Sciatic nerve (tissue), 2 donors: Measurements from ENCODE around the gene CREBL2. TPM values are rescaled to one million over a fixed set of nuclear protein-coding genes. Genes with fewer than 3 reads are reported as not detected.
A peak's percentile ranks its signal among the peaks of the same experiment; 100 is the strongest.

Experiments
- ATAC-seq: fragments of 200-7000 bp; cut with Tn5 transposase; one replicate; pipeline ENCODE4 v1.9.1; 2020; ENCODE audit warnings: mild to moderate bottlenecking, moderate library complexity
- DNase-seq: peaks from one replicate; pipeline ENCODE4 v3.0.0-alpha.2; 2020; ENCODE audit warnings: low spot score
- intact Hi-C: fragments of 100-400 bp; cut with DNase I; formaldehyde crosslinking; loops from one replicate; pipeline ENCODE4 v1.14.2; 2022
- total RNA-seq: library from RNA; stranded (reverse); fragmentation: NEBNext Ultra II Directional; extraction: Animal tissue kit (Norgen Biotek cat#: 25700); gene quantifications from one replicate; pipeline ENCODE4 v1.2.1, GENCODE V29; 2021
- donor health status: DM: no; HTN: no; CAD: no.
- donor health status: DM: no; HTN: no; CAD: no.

The CREBL2 gene
- total RNA-seq, 1 donor from 2014 or later, result 67.9 TPM

DNA sequence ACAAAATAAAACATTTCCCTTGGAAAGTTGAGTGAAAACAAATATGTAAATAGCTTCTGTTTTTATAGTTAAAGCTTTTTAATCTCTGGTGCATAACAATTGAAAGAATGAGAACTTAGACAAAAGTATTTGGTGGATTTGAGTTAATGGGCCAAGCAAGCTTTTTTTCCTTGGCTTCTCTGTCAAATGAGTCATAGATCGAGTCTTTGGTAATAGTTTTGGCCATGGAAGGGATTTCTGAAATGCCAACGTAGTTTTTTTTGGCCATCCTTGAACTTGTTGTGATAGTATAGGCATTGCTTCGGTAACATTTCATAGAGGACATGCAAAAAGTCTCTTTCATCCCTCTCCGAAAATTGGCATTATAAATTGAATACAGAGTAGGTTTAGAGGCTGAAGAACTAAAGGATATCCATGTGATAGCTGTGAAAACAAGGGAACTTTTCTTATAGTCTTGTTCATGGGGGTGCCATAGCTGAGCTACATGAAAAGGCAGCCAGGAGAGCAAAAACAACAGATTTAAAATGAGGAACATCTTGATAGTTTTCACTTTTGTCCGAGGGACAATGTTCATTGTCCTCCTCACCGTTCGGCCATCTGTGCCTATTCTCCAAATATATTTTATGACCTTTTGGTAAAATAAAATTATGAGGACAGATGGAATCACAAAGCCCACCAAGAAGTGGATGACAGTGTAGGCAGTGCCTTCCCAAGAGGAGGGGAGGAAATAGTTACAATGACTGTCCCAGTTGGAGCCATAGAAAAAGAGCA is 49.6 kb downstream of the CREBL2 start:
- intact Hi-C loops, result no loop called here
- DNase-seq (no peak), ATAC-seq (peak; percentile 53)

DNA sequence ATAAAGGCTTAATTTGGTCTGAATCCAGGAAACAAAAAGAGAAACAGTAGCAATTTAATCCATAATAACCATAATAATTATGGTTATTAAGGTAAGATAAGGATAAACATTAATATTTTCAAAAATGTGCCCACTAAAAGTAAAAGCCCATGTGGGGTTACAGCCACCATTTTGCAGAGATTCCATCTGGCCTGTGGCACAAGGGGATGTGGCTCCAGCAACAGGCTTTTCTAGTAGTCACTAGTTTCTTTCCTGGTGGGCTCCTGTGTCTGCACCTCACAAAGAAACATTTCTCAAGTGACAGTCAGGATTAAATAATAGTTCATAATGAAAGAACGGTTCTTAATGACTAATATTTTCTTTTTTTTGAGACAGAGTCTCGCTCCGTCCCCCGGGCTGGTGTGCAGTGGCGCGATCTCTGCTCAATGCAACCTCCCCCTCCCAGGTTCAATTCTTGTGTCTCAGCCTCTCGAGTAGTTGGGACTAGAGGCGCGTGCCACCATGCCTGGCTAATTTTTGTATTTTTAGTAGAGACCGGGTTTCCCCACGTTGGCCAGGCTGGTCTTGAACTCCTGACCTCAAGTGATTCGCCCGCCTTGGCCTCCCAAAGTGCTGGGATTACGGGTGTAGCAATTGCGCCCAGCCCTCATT is 52.1 kb downstream of the CREBL2 start:
- DNase-seq, result no peak
- intact Hi-C loops, result no loop called here
- ATAC-seq, result no peak

DNA sequence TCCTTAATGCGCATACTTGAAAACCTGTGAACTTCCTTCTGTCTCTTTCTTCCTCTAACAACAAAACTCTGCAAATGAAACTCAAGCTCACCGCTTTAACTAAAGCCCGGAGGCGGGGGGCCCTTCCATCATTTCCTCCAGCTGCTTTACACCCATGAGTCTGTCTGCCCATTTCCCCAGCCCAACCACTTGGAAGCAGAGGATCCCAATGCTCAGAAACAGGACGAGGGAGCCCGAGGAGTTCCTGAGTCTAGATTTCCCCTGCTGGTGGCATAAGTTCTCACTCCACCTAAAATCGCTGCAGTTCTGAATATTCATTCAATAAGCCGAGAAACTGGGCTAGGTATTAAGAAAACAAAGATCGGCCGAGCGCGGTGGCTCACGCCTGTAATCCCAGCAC is 53.5 kb downstream of the CREBL2 start:
- no peak for ATAC-seq
- intact Hi-C loops, result no loop called here
- DNase-seq, result no peak

DNA sequence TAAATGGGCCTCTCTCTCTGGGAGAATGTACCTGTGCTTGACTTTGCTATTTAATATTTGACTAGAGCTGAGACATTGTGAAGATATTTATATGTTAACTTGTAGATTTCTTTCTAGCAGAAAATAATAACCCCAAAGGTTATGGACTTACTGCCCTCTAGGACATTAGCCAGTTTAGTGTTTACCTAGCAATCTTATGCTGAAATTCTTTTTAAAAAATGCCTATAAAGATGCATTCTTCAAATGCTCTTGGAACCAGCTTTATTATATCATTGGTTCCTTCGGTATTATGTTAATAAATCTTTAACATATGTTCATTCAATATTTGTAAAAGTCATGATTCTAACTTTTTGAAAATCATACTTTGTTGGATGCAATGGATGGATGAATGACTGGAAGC is 56.3 kb downstream of the CREBL2 start:
- no peak for DNase-seq
- intact Hi-C loops, result no loop called here
- no peak for ATAC-seq

DNA sequence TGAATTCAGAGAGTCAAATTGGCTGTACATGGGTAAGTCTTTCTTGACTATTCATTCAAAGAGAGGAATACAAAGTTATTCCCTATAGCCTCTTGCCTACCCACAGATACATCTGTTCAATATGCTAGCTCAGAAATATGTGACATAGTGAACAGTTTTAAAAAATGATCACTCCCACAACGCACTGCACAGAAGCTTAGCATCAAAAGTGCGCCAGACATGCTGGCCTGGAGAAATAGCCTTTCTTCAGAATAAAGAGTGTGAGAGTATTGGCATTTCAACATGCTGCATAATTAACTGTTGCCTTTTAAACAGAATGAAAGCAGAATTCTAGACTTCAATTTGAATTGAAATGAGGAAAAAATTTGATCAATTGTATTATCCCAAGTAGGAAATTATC is 57.3 kb downstream of the CREBL2 start:
- intact Hi-C loops, result no loop called here
- ATAC-seq (no peak), DNase-seq (no peak)

DNA sequence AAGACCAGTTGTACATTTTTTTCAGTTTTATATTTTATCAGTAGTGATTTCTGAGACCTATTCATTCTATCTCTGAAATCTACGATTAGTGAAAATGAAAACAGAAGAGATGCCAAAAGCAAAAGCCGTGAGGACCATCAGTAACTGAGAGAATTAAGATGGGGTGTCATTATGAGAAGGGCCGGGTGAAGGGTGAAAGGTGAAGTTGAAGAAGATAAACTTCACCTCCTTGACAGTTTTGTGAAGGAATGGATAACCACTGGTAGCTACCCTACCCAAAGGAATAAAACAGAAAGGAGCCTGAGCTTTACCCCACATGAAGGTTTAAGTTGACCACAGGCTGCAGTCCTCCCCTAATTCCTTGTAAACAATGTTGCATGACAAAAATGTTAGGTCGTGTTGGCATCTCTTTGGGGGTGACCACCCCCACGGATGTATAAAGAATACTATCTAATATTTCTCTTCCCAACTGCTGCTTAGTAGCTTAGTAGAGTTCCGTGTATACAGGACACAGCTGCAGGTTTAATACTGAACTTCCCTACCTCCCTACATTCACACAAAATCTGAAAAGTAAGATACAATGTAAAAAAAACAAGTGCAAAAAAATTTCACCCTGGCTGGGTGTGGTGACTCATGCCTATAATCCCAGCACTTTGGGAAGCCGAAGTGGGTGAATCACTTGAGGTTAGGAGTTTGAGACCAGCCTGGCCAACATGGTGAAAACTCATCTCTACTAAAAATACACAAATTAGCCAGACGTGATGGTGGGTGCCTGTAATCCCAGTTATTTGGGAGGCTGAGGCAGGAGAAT is 60.4 kb downstream of the CREBL2 start:
- ATAC-seq (no peak), DNase-seq (no peak)
- intact Hi-C loops, result no loop called here

DNA sequence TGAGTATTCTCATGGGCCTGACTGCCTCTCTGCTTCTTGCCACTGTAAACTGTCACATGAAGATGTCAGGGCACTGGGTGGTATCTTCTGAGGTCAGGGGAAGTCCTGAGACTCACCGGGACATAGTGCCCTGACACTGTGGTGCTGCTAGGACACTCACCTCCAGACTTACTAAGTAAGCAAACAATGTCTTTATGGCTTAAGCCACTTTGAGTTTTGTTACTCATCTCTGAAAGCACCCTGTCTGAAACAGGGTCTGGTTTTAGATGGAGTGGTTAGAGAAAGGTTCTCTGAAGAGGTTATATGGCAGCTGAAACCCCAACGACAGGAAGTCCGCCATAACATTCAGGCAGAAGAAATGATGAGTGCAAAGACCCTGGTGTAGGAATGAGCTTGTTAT is 61.6 kb downstream of the CREBL2 start:
- DNase-seq, result no peak
- no peak for ATAC-seq
- intact Hi-C loops, result no loop called here

DNA sequence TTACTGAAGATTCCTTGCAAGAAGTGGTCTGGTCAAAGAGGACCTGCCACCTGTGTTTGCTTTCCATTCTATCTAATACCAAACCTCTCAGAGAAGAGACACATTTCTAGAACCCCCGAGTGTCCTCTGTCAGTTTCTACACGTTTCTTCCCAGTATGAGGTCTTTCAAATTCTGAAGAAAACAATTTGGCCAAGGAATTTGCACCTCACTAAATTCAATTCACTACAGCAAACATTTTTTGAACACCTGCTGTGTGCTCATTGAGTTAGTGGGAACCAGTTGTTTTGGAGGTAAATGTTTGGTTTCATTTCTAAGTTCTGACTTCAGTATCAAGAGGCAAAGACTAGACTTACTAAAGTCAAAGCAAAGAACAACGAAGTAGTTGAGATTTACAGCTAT is 64.9 kb downstream of the CREBL2 start:
- intact Hi-C loops, result no loop called here
- no peak for ATAC-seq
- no peak for DNase-seq

DNA sequence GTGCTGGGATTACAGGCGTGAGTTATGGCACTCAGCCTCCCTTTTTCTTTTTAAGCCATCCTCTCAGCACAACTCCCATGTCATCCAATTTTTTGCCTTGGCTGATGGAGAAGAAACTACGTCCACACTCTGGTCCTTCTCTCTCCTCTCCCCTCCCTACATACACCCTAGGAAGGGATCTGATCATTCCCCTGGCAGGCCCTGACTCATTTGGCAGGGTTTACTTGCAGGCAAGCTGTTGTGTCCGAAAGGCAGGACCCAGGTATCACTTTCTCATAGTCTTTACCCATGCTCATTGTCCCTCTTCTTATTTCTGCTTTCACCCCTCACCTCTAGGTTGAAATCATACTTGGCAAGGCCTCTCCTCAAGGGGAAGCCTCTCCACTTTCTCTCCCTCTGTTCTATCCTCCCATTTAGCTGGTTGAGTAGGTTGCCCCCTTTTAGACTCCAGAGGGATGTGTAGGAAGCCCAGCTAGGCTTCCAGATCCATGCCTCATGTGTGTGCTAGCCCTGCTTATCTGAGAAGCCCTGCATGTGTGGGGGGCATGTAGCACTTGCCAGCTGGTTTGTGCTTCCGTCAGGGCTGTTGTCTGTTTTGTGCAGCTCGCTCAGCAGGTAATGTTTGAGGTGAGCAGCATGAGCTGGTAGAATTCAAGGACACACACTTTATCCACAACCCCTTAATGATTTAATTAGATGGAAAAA is 69.5 kb downstream of the CREBL2 start:
- intact Hi-C loops, result no loop called here
- DNase-seq, result no peak
- no peak for ATAC-seq

DNA sequence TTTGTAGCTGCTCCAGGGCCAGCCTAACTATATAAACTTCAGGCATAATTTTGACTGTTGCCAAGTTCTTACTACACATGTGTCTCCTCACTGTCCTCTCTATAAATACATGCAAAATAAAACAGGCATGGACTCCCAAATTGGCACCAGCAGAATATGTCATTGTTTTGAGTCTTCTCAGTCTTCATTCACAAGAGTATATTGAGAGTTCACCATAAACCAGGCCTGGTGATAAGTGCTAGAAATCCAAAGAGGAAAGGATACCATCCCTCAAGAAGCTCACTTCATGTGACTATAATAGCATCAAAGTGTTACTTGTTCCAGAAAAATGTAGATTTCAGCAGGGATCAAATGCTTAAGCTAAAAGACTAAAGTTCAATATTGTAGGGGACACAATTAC is 70.6 kb downstream of the CREBL2 start:
- intact Hi-C loops, result no loop called here
- no peak for DNase-seq
- no peak for ATAC-seq

DNA sequence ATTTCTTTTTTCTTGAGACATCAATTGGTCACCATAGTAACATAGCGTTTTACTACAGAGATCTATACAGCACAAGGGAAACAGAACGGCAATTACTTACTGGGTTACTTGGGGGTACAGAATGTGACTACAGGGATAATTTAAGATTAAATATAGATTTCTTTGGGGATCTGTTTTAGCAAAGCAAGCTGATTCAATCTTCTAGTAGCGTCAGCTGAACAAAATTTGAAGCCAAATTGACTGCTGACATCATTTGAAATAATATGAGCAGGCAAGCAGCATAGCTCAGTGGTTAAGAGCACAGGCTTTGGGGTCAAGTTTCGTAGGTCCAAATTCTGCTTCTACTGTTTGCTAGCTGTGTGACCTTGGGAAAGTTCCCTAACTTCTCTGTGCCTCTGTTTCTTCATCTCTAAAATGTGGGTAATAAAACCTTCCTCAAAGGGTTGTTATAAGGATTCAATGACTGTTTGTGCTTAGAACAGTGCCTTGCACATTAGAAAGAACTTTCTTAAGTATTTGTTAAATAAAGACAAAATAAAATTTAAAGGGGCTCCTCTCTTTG is 71.5 kb downstream of the CREBL2 start:
- ATAC-seq (no peak), DNase-seq (no peak)
- intact Hi-C loops, result no loop called here

DNA sequence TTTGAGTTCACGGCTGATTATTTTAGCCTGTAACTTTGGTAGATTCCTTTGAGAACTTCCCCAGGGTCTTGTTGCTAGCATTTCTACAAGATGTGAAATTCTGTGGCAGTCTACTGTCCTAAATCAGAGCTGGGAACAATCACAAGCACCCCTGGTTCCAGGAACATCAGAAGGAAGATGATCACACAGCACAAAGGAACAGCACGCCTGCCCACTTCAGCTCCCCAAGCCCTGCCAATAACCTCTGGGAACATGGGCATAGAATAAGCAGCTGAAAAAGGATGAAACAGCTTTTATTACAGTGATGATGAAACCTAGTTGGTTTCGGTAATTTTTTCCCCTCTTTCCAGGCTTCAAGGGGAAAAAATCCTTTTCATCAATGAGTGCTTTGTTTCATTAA is 72.0 kb downstream of the CREBL2 start:
- intact Hi-C loops, result no loop called here
- ATAC-seq, result no peak
- no peak for DNase-seq

DNA sequence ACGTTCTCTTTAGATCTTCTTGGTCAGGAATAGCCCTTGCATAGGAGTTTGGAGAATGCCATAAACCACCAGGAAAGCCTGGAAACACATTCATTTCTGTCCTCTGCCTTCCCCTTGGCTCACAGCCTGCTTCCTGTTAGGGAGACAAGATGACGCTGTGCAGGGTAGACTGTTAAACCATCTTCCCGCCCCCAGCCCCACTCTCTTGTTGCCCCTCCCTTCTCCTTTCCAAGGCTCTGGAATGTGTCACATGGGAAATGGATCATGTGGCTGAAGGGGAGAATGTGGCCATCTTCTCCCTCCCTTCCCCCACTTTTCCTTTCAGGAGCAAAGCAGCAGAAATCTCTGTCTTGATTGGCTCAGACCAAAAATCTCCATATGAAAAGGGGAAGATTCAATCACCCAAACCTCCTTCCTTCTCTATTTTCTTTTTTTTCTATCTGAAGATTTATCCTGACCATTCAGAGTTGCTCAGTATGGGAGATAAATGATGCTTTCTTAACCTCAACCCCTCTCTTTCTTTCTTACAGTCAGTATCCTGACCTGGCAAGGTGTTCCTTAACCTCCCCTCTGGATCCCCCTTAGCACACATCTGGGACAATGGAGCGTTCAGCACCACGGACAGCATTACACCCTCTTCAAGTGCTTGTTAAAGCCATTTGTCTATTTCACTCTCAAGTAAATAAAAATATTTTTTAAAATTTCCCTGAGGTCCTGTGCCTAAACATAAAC is 72.9 kb downstream of the CREBL2 start:
- DNase-seq (no peak), ATAC-seq (peak; percentile 61)
- intact Hi-C loops, result no loop called here

DNA sequence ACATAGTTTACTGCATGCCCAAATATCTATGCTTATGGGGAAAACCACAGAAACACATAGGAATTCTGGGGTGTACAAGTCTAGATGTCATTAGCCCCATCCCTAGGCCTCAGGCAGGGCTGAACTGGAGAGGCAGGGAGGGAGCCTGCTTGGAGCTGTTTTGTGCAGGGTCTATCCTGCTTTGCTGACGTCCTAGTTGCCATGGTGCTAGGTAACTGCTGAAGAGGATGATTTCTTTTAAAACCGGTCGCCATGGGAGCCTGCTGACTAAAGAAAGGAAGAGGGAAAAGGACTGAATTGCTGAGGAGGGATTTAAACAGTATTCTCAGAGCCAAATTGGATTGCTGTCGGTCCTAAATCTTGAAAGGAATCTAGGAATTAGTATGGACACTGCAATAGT is 73.6 kb downstream of the CREBL2 start:
- DNase-seq, result no peak
- intact Hi-C loops, result no loop called here

DNA sequence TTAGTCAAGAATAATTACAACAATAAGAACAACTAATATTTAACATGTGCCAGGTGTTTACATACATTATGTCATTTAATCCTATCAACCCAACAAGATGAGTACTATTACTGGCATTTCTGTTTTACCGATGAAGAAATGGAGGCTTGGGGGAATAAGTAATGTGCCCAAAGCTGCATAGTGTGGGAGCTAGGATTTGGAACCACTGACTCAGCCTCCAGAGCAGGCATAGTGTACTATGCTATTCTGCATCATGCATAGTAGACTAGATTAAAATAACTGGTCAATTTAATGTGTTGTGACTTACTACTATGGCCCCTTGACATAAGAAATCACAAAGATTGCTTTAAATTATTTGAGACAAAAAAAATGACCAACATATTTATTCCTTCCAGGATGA is 74.8 kb downstream of the CREBL2 start:
- ATAC-seq, result no peak
- intact Hi-C loops, result no loop called here

More for the DNA sequence above, 73.6 kb downstream of the CREBL2 start:
- ATAC-seq, result no peak

DNA sequence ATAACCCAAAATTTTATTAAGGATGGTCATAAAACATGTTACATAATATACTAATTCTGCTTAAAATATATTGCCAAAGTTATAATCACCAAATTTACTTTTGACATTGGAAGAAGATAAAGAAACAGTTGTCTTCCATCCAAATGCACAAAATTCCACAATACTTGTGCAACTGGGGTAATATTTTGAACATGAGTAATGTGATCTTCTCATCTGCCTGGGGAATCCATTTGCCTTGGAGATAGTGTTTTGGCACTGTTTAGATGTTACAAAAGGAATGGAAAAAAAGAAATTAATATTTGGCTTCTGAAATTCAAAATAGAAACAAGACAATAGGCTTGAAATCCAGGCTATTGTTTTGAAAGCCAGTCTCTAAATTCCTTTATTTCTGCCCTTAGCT is 75.2 kb downstream of the CREBL2 start:
- ATAC-seq (peak; percentile 50), DNase-seq (no peak)
- intact Hi-C loops, result no loop called here

More for the DNA sequence above, 74.8 kb downstream of the CREBL2 start:
- no peak for DNase-seq

DNA sequence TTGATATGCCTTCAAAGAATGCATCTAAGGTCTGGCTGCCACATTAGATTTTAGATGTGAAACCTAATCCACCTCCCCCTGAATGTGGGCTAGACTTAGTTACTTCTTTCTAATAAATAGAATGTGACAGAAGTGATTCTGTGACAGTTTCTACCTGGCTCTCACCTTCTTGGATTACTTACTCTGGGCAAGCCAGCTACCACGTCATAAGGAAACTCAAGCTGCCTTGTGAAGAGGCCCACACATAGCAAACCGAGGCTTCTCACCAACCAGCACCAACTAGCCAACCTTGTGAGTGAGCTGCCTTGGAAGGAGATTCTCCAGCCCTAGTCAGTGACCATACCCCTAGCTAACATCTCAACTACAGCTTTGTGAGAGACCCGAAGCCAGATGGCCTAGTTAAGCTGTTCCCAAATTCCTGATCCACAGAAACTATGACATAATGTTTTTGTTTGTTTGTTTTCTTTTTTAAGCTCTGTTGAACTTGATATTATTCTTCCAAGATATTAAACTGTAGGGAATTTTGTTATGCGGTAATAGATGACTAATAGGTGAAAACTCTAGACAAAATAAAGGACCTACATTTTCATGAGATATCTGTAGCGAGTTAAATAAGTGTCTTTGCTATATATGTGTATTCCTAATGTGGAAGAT is 78.1 kb downstream of the CREBL2 start:
- intact Hi-C loops, result loop anchor here (1.0 kb wide), 1 partner anchor 121 kb away; no protein-coding TSS in a partner anchor
- DNase-seq (no peak), ATAC-seq (no peak)

DNA sequence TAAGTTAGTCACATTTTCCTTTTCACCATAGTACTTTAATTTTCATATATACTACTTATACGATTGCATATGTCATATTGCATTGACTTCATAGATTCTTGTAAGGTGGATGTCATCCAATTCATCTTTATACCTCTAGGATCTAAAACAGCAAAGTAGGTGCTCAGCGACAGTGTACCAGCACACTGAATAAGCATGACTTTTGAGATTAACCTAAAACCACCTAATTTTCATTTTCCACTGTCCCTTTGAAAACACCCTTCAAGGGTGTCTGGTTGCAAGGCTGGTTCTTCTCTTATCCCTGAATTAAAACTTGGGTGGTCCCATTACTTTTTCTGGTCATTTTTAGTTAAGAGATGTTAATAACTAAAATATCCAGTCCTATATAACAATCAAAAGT is 79.9 kb downstream of the CREBL2 start:
- intact Hi-C loops, result no loop called here
- no peak for ATAC-seq
- DNase-seq, result no peak
